IPS-18c (cell line): ENCODE data around the gene PDCD1LG2.
"Not testable (repeated sequence)": the region's sequence is repeated elsewhere in the genome, so short reads cannot be mapped to it uniquely, and the experiment has no call there.

Source experiments
- H3K4me3 ChIP-seq: 2 replicates; pipeline ENCODE4 v1.7.0; 2013; ENCODE audit warnings: low read depth, mild to moderate bottlenecking, low read length, moderate library complexity; ENCODE audit not compliant: insufficient read depth
- H3K9me3 ChIP-seq: one replicate; pipeline ENCODE4 v1.6.1; 2013; ENCODE audit warnings: mild to moderate bottlenecking, low read length, moderate library complexity; ENCODE audit not compliant: control insufficient read depth, insufficient read depth

PDCD1LG2 gene

GRCh38 chr9:5510360-5510931, at the start of gene PDCD1LG2:
Gene PDCD1LG2 (plus strand): TSS chr9:5510531. CDS start chr9:5522547, 12,016 bp downstream.
- H3K4me3 ChIP-seq: no peak within 1 kb of the TSS
- H3K9me3 ChIP-seq: no peaks in the 10 kb centered on the region

GRCh38 chr9:5464831-5465330, 45.5 kb upstream of the PDCD1LG2 start:
- H3K4me3 ChIP-seq, H3K9me3 ChIP-seq: not testable (repeated sequence)

GRCh38 chr9:5466005-5466404, 44.3 kb upstream of the PDCD1LG2 start:
- H3K9me3 ChIP-seq: no peaks in the 10 kb centered on the region
- no peak overlapping the region for H3K4me3 ChIP-seq

GRCh38 chr9:5466766-5467165, 43.6 kb upstream of the PDCD1LG2 start:
- no peaks in the 10 kb centered on the region for H3K9me3 ChIP-seq
- H3K4me3 ChIP-seq: no peak overlapping the region

GRCh38 chr9:5468850-5469249, 41.5 kb upstream of the PDCD1LG2 start:
- no peaks in the 10 kb centered on the region for H3K9me3 ChIP-seq
- H3K4me3 ChIP-seq: no peak overlapping the region

GRCh38 chr9:5470122-5470521, 40.2 kb upstream of the PDCD1LG2 start:
- H3K9me3 ChIP-seq: no peaks in the 10 kb centered on the region
- H3K4me3 ChIP-seq: no peak overlapping the region

GRCh38 chr9:5470816-5471215, 39.5 kb upstream of the PDCD1LG2 start:
- H3K4me3 ChIP-seq: no peak overlapping the region
- no peaks in the 10 kb centered on the region for H3K9me3 ChIP-seq

- not testable (repeated sequence) for H3K4me3 ChIP-seq
Measured at GRCh38 chr9:5475611-5476010, 34.7 kb upstream of the PDCD1LG2 start.

GRCh38 chr9:5478206-5478605, 32.1 kb upstream of the PDCD1LG2 start:
- Histone ChIP-seq H3K4me3 (no peak overlapping the region), H3K9me3 (peaks cover 8% of the 10 kb centered on the region)

More at GRCh38 chr9:5475611-5476010, 34.7 kb upstream of the PDCD1LG2 start:
- H3K9me3 ChIP-seq: not testable (repeated sequence)

- Histone ChIP-seq H3K9me3 (peaks cover 8% of the 10 kb centered on the region), H3K4me3 (no peak overlapping the region)
Measured at GRCh38 chr9:5479994-5480694, 30.2 kb upstream of the PDCD1LG2 start.

GRCh38 chr9:5480919-5481318, 29.4 kb upstream of the PDCD1LG2 start:
- H3K9me3 ChIP-seq: peaks cover 8% of the 10 kb centered on the region
- no peak overlapping the region for H3K4me3 ChIP-seq

GRCh38 chr9:5481322-5482040, 28.9 kb upstream of the PDCD1LG2 start:
- no peak overlapping the region for H3K4me3 ChIP-seq
- H3K9me3 ChIP-seq: peaks cover 8% of the 10 kb centered on the region

GRCh38 chr9:5482194-5482593, 28.1 kb upstream of the PDCD1LG2 start:
- H3K4me3 ChIP-seq: no peak overlapping the region
- H3K9me3 ChIP-seq: peaks cover 6% of the 10 kb centered on the region

- H3K9me3 ChIP-seq: no peaks in the 10 kb centered on the region
- H3K4me3 ChIP-seq: no peak overlapping the region
Measured at GRCh38 chr9:5483306-5483705, 27.0 kb upstream of the PDCD1LG2 start.

- H3K4me3 ChIP-seq: no peak overlapping the region
- H3K9me3 ChIP-seq: no peaks in the 10 kb centered on the region
Measured at GRCh38 chr9:5485378-5486085, 24.8 kb upstream of the PDCD1LG2 start.

GRCh38 chr9:5486988-5487387, 23.3 kb upstream of the PDCD1LG2 start:
- Histone ChIP-seq H3K4me3 (no peak overlapping the region), H3K9me3 (no peaks in the 10 kb centered on the region)

- H3K4me3 ChIP-seq: no peak overlapping the region
- no peaks in the 10 kb centered on the region for H3K9me3 ChIP-seq
Measured at GRCh38 chr9:5488221-5489008, 21.9 kb upstream of the PDCD1LG2 start.
